ENCODE measurements around the gene AMBN.

DNA sequence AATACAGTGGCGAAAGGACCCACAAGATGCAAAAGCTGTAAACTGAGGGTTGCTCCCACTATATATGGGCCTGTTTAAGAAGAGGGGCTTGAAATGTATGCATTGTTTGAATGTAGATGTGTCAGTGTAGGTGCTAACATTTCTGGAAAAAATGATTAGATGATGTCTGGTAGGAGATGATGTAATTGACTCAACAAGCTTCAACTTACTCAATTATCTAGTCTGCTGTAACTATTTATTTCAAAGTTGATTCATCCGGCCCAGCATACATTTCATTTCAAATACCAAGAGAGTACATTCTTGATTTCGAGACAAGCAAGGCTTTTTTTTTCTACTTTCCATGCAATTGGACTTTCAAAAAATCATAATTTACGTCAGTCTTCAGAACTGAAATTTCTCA lies 27.2 kb downstream of the AMBN start:
- no peak for TF ChIP-seq EZH2 (IDR thresholded peaks at IDR 0.05; ENCODE audit: borderline replicate concordance, low read depth, low read length)
- TF ChIP-seq, protein P1, sequence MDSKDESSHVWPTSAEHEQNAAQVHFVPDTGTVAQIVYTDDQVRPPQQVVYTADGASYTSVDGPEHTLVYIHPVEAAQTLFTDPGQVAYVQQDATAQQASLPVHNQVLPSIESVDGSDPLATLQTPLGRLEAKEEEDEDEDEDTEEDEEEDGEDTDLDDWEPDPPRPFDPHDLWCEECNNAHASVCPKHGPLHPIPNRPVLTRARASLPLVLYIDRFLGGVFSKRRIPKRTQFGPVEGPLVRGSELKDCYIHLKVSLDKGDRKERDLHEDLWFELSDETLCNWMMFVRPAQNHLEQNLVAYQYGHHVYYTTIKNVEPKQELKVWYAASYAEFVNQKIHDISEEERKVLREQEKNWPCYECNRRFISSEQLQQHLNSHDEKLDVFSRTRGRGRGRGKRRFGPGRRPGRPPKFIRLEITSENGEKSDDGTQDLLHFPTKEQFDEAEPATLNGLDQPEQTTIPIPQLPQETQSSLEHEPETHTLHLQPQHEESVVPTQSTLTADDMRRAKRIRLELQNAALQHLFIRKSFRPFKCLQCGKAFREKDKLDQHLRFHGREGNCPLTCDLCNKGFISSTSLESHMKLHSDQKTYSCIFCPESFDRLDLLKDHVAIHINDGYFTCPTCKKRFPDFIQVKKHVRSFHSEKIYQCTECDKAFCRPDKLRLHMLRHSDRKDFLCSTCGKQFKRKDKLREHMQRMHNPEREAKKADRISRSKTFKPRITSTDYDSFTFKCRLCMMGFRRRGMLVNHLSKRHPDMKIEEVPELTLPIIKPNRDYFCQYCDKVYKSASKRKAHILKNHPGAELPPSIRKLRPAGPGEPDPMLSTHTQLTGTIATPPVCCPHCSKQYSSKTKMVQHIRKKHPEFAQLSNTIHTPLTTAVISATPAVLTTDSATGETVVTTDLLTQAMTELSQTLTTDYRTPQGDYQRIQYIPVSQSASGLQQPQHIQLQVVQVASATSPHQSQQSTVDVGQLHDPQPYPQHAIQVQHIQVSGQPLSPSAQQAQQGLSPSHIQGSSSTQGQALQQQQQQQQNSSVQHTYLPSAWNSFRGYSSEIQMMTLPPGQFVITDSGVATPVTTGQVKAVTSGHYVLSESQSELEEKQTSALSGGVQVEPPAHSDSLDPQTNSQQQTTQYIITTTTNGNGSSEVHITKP (IDR thresholded peaks at IDR 0.05; ENCODE audit: partially characterized antibody), result no peak
- no peak for TF ChIP-seq CBX5 (IDR thresholded peaks at IDR 0.05; ENCODE audit: borderline replicate concordance, low read depth)
- no peak for TF ChIP-seq HNRNPLL (IDR thresholded peaks at IDR 0.05; ENCODE audit: low read depth, low read length, poor library complexity, severe bottlenecking)
- TF ChIP-seq, protein P2, sequence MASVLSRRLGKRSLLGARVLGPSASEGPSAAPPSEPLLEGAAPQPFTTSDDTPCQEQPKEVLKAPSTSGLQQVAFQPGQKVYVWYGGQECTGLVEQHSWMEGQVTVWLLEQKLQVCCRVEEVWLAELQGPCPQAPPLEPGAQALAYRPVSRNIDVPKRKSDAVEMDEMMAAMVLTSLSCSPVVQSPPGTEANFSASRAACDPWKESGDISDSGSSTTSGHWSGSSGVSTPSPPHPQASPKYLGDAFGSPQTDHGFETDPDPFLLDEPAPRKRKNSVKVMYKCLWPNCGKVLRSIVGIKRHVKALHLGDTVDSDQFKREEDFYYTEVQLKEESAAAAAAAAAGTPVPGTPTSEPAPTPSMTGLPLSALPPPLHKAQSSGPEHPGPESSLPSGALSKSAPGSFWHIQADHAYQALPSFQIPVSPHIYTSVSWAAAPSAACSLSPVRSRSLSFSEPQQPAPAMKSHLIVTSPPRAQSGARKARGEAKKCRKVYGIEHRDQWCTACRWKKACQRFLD (CRISPR knock-in tag; IDR thresholded peaks at IDR 0.05), result no peak
- TF ChIP-seq, protein P3, sequence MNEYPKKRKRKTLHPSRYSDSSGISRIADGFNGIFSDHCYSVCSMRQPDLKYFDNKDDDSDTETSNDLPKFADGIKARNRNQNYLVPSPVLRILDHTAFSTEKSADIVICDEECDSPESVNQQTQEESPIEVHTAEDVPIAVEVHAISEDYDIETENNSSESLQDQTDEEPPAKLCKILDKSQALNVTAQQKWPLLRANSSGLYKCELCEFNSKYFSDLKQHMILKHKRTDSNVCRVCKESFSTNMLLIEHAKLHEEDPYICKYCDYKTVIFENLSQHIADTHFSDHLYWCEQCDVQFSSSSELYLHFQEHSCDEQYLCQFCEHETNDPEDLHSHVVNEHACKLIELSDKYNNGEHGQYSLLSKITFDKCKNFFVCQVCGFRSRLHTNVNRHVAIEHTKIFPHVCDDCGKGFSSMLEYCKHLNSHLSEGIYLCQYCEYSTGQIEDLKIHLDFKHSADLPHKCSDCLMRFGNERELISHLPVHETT (CRISPR knock-in tag; conservative IDR thresholded peaks at IDR 0.05 in 1 of 2, IDR thresholded peaks at IDR 0.05 in 1 of 2), result no peak
- no peak for TF ChIP-seq HDAC2 (IDR thresholded peaks at IDR 0.05)
- no peak for TF ChIP-seq POLR2A (conservative IDR thresholded peaks at IDR 0.05)
- no peak for TF ChIP-seq FOXM1 (IDR thresholded peaks at IDR 0.05; ENCODE audit: low read depth)
- no peak for TF ChIP-seq FOXM1 (CRISPR knock-in tag; IDR thresholded peaks at IDR 0.05; ENCODE audit: low read depth)
- TF ChIP-seq, protein P4, sequence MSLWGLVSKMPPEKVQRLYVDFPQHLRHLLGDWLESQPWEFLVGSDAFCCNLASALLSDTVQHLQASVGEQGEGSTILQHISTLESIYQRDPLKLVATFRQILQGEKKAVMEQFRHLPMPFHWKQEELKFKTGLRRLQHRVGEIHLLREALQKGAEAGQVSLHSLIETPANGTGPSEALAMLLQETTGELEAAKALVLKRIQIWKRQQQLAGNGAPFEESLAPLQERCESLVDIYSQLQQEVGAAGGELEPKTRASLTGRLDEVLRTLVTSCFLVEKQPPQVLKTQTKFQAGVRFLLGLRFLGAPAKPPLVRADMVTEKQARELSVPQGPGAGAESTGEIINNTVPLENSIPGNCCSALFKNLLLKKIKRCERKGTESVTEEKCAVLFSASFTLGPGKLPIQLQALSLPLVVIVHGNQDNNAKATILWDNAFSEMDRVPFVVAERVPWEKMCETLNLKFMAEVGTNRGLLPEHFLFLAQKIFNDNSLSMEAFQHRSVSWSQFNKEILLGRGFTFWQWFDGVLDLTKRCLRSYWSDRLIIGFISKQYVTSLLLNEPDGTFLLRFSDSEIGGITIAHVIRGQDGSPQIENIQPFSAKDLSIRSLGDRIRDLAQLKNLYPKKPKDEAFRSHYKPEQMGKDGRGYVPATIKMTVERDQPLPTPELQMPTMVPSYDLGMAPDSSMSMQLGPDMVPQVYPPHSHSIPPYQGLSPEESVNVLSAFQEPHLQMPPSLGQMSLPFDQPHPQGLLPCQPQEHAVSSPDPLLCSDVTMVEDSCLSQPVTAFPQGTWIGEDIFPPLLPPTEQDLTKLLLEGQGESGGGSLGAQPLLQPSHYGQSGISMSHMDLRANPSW (CRISPR knock-in tag; IDR thresholded peaks at IDR 0.05), result no peak
- no peak for TF ChIP-seq YY1 (IDR thresholded peaks at IDR 0.05; ENCODE audit: borderline replicate concordance in 1 of 3, control insufficient read depth in 1 of 3, extremely low read depth in 1 of 3, insufficient read depth in 3 of 3, insufficient read length in 1 of 3, insufficient replicate concordance in 2 of 3, low read depth in 1 of 3, low read length in 2 of 3)
- TF ChIP-seq GABPA (tag; conservative IDR thresholded peaks at IDR 0.05; ENCODE audit: low read depth), result no peak

Measured in K562 (cell line).